NCI-H524 (cell line): ENCODE data around the gene PXDN.

Experiments used
- DNase-seq, 2 experiments: peaks; one replicate each; lab custom pipeline; 2025; lab: John Stamatoyannopoulos, UW

The PXDN gene

DNA sequence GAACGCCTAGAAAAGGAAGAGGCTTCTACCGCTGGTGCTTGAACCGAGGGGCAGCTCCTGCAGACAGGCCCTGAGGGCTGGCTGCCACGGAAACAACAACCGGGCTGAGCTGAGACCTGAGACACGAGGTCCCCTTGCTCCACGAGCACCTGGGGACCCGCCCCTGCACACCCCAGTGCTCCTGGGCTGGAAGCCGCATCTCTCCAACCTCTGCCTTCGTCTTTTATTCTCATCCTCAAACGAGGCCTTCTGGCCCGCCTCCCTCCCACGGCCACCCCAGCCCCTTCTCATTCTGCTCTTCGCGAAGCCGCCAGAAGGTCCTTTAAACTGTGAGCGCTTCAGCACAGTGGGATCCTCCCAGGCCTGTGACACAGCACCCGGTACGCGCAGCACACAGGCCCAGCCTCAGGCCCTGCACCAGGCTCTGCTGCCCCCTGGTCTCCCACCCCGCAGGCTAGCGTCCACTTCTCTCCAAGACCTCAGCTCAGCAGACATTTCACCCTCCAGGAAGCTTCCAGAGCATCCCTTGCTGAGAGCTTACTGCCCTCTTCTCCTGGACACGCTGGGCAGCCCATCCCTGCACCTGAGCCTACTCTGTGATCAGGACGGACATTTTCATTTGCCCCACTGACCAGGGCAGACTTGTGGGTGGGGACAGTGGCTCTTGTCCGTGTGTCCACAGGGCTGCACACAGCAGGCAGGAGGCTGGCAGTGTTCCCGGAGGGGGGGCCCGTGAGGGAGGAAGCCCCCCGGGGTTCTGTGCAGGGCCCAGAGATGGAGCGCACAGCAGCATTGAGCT lies 149.7 kb downstream of the PXDN start:
- peak in 1 of 2 experiments; percentile 62 for DNase-seq

DNA sequence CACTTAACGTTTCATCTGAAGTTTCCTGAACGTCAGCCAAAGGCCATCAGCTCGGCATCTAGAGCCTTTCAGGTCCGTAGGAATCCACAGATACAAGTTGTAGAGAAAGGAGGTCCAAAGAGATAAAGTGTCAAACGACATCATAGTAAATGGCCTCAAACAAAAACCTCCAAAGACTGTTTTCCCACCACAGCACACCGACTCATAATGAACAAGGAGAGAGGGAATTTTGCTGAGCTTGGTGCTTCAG lies 150.3 kb downstream of the PXDN start:
- DNase-seq = no peak

GRCh38 chr2:1593371-1594122 lies 150.8 kb downstream of the PXDN start:
- peak; percentile 85 to 97 for DNase-seq

DNA sequence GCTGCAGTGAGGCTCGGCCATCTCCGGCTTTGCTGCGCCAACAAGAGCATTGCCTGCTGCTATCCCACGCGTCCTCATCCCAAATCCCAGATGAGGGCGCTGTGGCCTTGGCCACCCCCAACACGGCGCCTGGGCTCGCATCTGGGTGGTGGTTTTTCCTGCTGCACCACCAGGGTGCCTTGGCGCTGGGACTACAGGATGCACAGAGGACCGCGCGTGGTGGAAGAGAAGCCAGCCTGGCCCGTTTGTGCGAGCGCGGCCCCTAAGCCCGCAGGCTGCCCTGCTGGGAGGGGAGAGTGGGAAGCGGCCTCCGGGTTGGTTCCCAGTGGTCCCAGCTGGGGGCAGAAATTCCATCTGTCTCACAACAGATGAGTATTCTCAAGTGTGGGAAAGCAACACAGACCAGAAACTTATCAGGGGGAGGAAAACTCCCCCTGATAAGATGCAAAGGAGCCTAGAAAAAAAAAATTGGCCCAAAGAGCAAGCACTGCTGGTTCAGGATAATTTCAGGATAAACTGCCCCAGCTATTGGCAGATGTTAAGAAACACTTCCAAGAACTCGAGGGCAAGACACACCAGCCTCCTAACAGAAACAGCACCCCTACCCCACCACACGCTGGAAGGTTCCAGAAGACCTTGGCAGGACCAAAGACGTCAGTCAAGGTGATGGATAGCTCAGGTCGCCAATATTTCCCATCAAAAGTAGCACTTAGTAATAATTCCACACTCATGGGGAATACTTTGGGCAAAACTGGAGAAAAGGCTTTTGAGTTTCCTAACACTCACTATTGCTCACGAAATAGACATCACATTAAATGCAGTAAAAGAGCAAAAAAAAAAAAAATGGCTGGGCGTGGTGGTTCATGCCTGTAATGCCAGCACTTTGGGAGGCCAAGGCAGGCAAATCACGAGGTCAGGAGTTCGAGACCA lies 152.1 kb downstream of the PXDN start:
- DNase-seq = peak; percentile 94 to 97

GRCh38 chr2:1591461-1591770 lies 152.9 kb downstream of the PXDN start:
- peak in 1 of 2 experiments; percentile 48 for DNase-seq

DNA sequence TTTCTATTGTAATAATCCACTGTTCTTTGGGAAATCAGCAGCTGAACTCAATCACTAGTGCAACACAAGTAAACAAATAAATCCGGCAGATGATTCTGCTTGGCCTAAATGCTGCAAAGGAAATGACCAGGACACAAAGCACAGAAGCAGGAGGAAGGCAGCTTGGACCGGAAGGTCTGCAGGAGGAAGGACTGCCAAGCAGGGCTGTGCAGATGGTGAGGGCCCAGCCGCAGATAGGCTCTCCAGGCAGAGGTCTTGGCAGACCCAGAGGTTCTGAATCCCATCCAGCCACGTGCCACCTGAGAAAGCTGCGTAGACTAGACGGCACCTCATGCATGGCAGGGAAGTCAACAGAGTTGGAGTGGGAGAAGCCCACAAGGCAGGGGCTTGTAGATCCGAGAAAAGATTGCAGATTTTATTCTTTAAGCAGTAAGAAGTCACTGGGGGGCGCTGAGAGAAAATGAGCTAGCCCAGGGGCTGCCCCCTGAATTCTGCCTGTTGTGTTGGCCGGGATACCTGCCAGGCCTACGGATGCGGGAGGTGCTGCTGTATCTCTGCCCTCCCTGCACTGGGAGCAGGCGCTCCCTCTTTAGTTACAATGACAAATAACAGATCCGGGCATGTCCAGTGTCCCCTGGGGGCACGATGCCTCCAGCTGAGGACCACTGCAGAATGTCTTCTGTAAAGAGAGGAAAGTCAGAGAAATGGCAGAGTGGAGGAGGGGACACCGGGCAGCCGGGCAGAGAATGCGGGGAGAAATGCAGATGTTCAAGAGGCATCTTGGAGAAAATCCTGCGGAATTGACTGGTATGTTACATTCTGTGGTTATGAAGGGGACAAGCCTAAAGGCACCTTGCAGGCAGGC lies 153.5 kb downstream of the PXDN start:
- peak; percentile 11 to 62 for DNase-seq

DNA sequence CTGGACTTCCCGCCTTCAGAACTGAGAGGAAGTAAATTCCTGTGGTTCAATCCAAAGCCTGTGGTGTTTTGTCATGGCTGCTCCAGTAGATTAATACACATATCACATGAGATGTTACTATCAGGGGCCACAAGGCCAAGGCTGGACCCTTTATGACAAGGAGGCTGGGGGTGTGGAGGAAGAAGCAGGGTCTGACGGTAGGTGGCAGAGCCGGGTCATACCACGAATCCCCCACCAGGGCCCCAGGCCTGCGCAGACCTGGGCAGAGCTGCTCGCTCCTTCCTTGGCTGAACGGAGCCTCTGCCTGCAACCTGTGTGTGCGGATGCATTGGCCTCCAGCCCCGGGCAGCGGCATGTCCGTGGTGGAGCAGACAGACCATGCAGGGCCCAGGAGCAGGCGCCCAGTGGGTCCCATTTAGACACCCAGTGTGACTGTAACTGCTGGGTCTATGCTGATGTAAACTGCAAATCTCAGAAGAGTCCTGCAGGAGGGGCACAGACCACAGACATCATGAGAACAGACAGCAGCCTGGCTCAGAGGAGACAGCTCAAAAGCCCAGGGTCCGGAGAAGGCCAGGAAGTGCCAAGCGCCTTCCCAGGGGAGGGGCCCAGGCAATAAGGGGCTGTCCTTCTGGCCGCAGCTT lies 155.2 kb downstream of the PXDN start:
- no peak for DNase-seq

GRCh38 chr2:1588051-1588977 lies 156.0 kb downstream of the PXDN start:
- DNase-seq = no peak

GRCh38 chr2:1586923-1587840 lies 157.1 kb downstream of the PXDN start:
- DNase-seq = no peak

DNA sequence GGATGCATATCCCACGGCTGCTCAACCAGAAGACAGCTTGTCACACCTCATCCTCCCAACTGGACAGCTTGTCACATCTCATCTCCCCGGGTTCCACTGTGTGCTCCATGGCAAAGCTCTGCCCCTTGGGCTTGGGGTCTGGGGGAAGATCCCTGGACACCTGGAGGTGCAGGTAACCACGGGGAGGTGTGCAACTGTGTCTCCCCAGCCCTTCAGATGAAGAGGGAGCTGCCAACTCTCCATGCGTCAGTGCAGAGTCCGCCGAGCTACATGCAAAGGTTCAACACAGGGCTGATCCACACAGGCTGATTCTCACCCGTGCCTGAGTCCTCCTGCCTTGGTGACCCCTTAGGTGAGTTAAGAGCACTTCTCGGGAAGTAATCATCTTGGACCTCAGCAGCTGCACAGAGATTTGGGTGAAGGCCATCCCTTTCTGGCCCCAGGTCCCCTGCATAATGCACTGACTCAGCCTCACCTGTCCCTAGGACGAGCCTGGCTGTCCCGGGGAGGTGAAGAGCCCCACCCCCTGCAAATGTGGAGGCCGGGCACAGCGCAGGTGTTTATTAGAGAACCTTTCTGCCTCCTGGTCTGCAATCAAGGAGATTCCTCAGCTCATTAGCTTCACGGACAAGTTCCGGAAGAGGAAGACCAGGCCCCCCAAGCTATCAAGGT lies 157.9 kb downstream of the PXDN start:
- no peak for DNase-seq

DNA sequence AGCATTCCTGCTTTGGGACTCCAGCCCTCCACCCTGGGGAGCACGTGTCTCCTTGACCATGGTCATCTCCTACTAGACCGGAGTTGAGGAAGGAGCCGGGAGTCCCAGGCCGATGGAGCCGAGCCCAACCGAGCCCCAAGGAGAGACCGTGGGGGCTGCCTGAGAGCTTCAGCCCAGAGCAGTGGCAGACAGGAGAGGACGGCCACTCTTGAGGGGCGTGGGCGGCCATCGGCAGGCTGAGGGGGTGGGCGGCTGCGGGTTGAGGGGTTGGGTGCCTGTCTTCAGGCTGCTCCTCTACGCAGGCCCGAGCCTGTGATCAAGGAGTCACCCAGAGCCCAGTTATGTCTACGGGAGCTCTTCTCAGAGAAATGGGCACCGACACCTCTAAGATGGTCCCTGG lies 158.7 kb downstream of the PXDN start:
- no peak for DNase-seq

DNA sequence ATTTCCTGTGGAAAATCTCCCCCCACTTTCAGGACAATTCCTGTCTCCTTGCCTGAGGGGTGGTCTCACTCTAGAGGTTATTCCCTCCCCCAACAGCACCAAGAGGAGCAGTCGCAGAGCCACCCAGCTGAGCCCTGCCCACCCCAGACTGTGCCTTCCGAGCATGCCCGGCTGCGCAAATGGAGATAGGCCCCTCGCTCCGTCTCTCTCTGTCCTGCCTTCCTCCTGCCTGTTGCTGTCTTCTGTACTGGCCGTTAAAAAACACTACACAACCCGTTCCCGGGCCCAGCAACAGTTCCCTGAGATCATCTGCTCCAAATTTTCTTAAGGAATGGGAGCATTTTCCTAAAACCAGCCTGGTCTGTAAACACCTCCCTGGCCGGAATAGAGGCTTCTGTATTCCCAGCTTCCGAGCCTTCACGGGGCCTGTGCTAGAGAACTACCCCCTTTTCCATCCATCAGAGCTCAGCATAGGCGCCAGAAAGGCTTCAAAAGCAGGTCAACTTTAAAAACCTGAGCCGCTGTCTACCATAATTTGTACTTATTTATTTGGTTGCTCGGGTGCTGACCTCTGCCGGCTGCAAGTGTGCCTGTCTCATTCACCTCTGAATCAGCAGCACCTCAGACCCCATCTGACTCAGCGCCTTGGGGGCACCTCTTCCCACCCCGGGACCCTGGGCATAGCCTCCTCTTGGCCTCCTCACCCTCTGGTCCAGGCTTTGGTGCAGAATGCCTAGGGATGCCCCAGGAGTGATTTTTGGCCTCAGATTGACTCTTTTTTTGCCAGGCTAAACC lies 159.4 kb downstream of the PXDN start:
- DNase-seq = no peak

DNA sequence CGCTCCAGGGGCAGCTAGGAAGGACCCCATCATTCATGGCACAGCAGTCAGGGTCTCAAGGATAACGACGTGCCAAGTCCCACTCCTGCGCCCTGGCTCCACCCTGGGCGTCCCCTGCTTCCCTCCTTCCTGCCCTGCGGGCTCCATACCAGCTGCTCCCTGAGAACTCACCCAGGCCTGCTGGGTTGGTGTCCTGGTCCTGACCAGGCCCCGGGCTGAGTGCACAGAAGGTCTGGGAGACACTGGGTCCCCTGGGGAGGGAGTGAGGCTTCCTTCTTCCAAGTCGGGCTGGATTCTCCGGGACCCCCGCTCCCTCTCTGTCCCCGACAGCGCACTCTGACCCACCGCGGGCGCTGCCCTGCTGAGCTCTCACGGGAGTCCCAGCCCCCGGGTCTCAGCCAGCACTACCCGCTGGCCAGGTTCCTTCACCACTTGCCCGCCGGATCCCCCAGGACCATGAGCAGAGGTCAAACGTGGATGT lies 160.2 kb downstream of the PXDN start:
- no peak for DNase-seq

DNA sequence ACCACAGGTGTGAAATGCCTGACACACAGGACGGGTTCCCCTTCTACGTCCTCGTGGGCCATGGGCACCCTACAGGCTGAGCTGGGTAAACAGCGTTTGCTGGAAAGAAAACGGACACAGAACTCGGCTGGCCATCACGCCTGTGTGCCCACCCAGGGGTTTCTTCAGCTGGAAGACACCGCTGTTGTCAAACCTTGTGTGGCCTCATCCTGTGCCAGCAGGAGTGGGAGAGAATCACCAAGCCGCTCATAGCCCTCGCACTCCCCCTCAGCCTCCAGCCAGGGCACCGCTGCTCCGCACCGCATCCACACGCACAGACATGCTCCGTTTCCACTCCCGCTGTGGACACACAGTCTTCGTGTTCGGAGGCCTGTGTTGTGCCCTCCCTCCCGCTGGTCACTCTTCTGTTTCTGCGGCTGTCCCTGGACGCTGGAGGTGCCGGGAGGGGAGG lies 161.4 kb downstream of the PXDN start:
- no peak for DNase-seq

DNA sequence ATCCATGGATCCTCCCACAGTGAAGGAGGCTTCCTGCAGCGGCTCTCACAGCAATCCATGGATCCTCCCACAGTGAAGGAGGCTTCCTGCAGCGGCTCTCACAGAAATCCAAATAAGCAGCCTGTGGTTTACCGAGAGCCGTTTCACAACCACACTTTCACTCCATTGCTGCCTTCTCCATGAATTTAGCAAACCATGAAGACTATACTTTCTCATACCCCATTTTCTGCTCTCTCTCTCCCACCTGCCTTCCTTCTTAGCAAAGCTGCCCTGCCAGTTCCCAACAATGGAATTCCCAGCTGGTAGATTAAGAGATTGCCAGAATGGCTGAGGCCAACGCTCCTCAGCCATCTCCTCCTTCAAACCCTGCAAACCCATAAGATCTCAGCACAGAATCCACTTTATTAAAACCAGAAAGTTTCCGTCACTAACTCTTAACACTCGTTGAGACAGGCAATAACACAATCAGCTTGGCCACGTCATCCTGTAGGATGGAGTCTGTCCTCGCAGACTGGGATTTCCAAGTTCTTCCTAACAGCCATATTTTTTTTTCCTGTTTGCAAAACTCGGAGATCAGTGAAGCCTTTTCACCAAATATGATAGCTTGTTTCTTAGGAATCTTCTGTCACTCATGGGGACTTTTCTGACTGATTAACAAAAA lies 162.2 kb downstream of the PXDN start:
- no peak for DNase-seq
